SJSA1 (cell line): ENCODE data around the gene SMTN. TPM values are rescaled to one million over a fixed set of nuclear protein-coding genes. Genes with fewer than 3 reads are reported as not detected.
"Not testable (repeated sequence)": the region's sequence is repeated elsewhere in the genome, so short reads cannot be mapped to it uniquely, and the experiment has no call there.

Experiments used
- DNase-seq, 2 experiments: peaks; one replicate each; pipeline ENCODE4 v3.0.0-alpha.2; 2015 to 2020; ENCODE audit warnings: low spot score in 2 of 2, low read depth in 1 of 2
- H3K27ac ChIP-seq: fragments of 250-450 bp; sonication (Bioruptor Pico); 2 replicates; pipeline ENCODE4 v1.5.1; 2020; ENCODE audit warnings: mild to moderate bottlenecking, moderate library complexity
- H3K27me3 ChIP-seq: fragments of 250-450 bp; sonication (Bioruptor Pico); replicated peaks from 2 replicates; pipeline ENCODE4 v1.5.1; 2020; ENCODE audit warnings: mild to moderate bottlenecking, moderate library complexity
- H3K36me3 ChIP-seq: fragments of 250-450 bp; sonication (Bioruptor Pico); 2 replicates; pipeline ENCODE4 v1.5.1; 2020; ENCODE audit warnings: mild to moderate bottlenecking
- H3K4me1 ChIP-seq: fragments of 250-450 bp; sonication (Bioruptor Pico); replicated peaks from 2 replicates; pipeline ENCODE4 v1.6.1; 2021; ENCODE audit warnings: mild to moderate bottlenecking
- H3K4me3 ChIP-seq: fragments of 250-450 bp; sonication (Bioruptor Pico); 2 replicates; pipeline ENCODE4 v1.5.1; 2020; ENCODE audit warnings: mild to moderate bottlenecking
- H3K9me3 ChIP-seq: fragments of 250-450 bp; sonication (Bioruptor Pico); replicated peaks from 2 replicates; pipeline ENCODE4 v1.5.1; 2020; ENCODE audit warnings: mild to moderate bottlenecking
- total RNA-seq: library from RNA; depleted of rRNA; stranded (reverse); fragments of >200 nt; shearing (Covaris generic); gene quantifications from 2 replicates; pipeline ENCODE4 v1.2.3, GENCODE V29; 2014

SMTN gene
- total RNA-seq, 1 experiment from 2014 or later = 121 TPM

DNA sequence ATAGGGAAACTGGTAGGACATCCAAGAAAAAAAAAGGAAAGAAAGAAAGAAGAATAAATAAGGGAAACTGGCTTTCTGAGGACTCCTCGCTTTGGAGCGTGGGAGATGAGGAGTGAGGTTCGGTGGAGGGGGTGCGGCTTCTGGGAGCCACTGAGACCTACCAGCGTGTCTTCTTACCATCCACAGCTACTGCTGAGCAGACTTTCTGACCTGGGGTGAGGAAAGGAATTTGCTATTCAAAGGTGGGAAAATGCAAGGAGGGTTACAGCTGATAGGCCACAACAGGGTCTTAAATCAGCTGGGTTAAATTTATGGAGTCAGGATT lies 26.7 kb downstream of the SMTN start:
- Histone ChIP-seq H3K4me3 (peak overlapping the region; percentile 18), H3K4me1 (peaks cover 22% of the 10 kb centered on the region), H3K36me3 (peaks cover 44% of the 10 kb centered on the region), H3K27me3 (no peaks in the 10 kb centered on the region), H3K27ac (no peak overlapping the region), H3K9me3 (0 out of 2 replicates have a peak, but pooled peaks cover 5% of the 10 kb centered on the region)
- DNase-seq = no peak

- not testable (repeated sequence) for DNase-seq, H3K36me3 ChIP-seq
Measured at GRCh38 chr22:31112547-31113091, 31.5 kb downstream of the SMTN start.

GRCh38 chr22:31118046-31118820 lies 37.1 kb downstream of the SMTN start:
- no peak for DNase-seq
- H3K9me3 ChIP-seq = no peaks in the 10 kb centered on the region
- H3K27me3 ChIP-seq = no peaks in the 10 kb centered on the region
- H3K27ac ChIP-seq = no peak overlapping the region
- no peak overlapping the region for H3K4me3 ChIP-seq
- peaks cover 6% of the 10 kb centered on the region for H3K4me1 ChIP-seq
- H3K36me3 ChIP-seq = no peaks in the 10 kb centered on the region

More at GRCh38 chr22:31112547-31113091, 31.5 kb downstream of the SMTN start:
- H3K27ac ChIP-seq, H3K27me3 ChIP-seq, H3K4me3 ChIP-seq, H3K4me1 ChIP-seq, H3K9me3 ChIP-seq: not testable (repeated sequence)

GRCh38 chr22:31119026-31119717 lies 38.1 kb downstream of the SMTN start:
- no peaks in the 10 kb centered on the region for H3K36me3 ChIP-seq
- H3K4me3 ChIP-seq = no peak overlapping the region
- no peak overlapping the region for H3K27ac ChIP-seq
- no peaks in the 10 kb centered on the region for H3K27me3 ChIP-seq
- no peak for DNase-seq
- no peaks in the 10 kb centered on the region for H3K9me3 ChIP-seq
- peaks cover 6% of the 10 kb centered on the region for H3K4me1 ChIP-seq

GRCh38 chr22:31120230-31120629 lies 39.1 kb downstream of the SMTN start:
- H3K27ac ChIP-seq = no peak overlapping the region
- no peaks in the 10 kb centered on the region for H3K27me3 ChIP-seq
- DNase-seq = no peak
- H3K9me3 ChIP-seq = no peaks in the 10 kb centered on the region
- H3K36me3 ChIP-seq = no peaks in the 10 kb centered on the region
- no peak overlapping the region for H3K4me3 ChIP-seq
- peaks cover 6% of the 10 kb centered on the region for H3K4me1 ChIP-seq

DNA sequence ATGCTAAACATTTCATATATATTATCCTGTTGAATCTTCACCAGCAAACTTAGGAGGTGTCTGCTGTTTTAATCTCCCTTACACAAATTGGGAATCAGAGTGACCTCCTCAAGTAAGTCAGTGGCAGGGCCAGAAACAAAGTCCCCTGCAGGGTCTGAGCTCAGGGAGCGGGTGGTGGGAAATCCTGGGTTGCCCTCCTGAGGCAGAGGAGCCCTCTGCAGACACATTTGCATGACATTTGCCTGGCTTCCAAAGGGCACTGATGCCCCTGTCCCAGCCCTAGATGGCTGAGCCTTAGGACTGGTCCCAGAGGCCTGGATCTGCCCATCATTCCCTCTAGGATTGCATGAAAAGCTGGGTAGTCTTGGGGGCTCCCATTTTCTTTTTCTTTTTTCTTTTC lies 39.5 kb downstream of the SMTN start:
- H3K36me3 ChIP-seq = no peaks in the 10 kb centered on the region
- no peak overlapping the region for H3K27ac ChIP-seq
- no peak overlapping the region for H3K4me3 ChIP-seq
- H3K27me3 ChIP-seq = no peaks in the 10 kb centered on the region
- DNase-seq = no peak
- H3K9me3 ChIP-seq = no peaks in the 10 kb centered on the region
- peaks cover 6% of the 10 kb centered on the region for H3K4me1 ChIP-seq

GRCh38 chr22:31121403-31121802 lies 40.3 kb downstream of the SMTN start:
- no peaks in the 10 kb centered on the region for H3K9me3 ChIP-seq
- DNase-seq = no peak
- H3K4me1 ChIP-seq = peaks cover 6% of the 10 kb centered on the region
- no peak overlapping the region for H3K27ac ChIP-seq
- H3K36me3 ChIP-seq = no peaks in the 10 kb centered on the region
- no peaks in the 10 kb centered on the region for H3K27me3 ChIP-seq
- H3K4me3 ChIP-seq = no peak overlapping the region

DNA sequence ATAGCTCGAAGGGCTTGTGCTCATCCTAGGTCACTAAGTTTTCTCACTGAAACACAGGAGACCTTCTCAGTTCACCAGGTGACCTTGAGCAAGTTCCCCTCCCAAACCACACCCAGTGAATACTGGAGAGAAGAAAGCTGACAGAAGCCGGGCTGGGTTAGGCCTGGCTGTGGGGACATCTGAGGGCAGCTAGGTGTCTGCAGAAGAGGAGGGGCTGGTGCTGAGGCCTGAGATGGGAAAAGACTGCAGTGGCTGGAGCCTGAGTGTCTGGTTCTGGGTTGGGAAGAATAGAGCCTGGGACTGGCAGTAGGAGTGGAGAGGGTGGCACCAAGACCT lies 41.0 kb downstream of the SMTN start:
- no peaks in the 10 kb centered on the region for H3K27me3 ChIP-seq
- DNase-seq = no peak
- no peaks in the 10 kb centered on the region for H3K9me3 ChIP-seq

DNA sequence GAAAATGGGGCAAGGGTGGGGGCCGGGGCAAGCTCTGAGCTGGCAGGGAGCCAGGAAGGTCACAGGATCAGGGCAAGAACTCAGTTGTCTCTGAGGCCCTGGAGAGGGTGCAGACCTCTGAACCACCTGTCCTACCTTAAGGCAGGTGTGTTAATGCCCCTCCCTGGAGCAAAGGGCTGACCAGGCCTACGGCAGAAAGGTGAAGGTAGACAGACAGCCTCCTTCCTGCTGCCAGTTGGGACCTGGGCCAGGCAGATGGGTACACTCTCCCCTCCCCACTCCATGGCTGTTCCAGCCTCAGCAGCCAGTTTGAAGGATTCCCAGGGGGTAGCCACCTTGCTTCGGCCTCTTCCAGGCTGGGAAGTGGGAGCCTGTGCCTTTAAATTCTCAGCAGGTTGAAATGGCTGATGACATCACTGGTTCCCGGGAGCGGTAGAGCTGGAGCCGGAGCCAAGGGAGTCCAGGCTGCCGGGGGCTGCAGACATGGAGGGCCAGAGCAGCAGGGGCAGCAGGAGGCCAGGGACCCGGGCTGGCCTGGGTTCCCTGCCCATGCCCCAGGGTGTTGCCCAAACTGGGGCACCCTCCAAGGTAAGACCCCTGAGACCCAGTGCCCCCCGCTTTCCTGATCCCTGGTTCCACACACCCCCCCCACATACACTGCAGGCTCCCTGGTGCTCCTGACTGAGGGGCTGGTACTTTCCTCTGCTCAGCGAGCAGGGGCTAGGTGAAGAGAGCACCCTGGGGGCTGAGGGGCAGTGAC lies 41.6 kb downstream of the SMTN start, which contains the start of gene INPP5J:
TSS of gene INPP5J (plus strand) at position 435 of the 760 bp plus-strand sequence. CDS start at position 484, 49 bp downstream.
- no peak for DNase-seq

More for the DNA sequence above, 41.0 kb downstream of the SMTN start:
- H3K36me3 ChIP-seq = no peaks in the 10 kb centered on the region
- H3K4me3 ChIP-seq = no peak overlapping the region
- H3K27ac ChIP-seq = no peak overlapping the region
- H3K4me1 ChIP-seq = peaks cover 6% of the 10 kb centered on the region

DNA sequence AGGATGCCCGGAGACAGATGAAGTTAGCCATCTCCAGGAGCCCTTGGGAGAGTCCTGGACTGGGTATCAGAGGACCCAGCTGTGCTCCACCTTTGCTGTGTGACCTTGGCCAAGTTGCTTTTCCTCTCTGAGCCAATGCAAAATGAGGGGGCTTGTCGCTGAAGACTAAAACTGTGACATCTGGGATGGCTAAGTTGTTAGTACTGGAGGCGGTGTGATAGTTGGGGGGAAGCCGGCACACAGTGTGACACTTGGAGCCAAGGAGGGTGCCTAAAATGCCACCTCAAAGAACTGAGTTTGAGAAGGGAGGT lies 42.1 kb downstream of the SMTN start:
- no peak for DNase-seq
- no peak overlapping the region for H3K27ac ChIP-seq
- H3K4me1 ChIP-seq = peaks cover 6% of the 10 kb centered on the region
- H3K9me3 ChIP-seq = no peaks in the 10 kb centered on the region
- no peaks in the 10 kb centered on the region for H3K27me3 ChIP-seq
- no peaks in the 10 kb centered on the region for H3K36me3 ChIP-seq
- peak overlapping the region; percentile 26; the same call in 1 of the 2 replicates for H3K4me3 ChIP-seq

More for the DNA sequence above, 41.6 kb downstream of the SMTN start, which contains the start of gene INPP5J:
- H3K4me3 ChIP-seq = peak within 1 kb of the TSS; percentile 26
- H3K27me3 ChIP-seq = no peaks in the 10 kb centered on the region
- H3K9me3 ChIP-seq = no peaks in the 10 kb centered on the region
- H3K36me3 ChIP-seq = no peaks in the 10 kb centered on the region
- no peak within 1 kb of the TSS for H3K27ac ChIP-seq
- H3K4me1 ChIP-seq = peaks cover 6% of the 10 kb centered on the region

DNA sequence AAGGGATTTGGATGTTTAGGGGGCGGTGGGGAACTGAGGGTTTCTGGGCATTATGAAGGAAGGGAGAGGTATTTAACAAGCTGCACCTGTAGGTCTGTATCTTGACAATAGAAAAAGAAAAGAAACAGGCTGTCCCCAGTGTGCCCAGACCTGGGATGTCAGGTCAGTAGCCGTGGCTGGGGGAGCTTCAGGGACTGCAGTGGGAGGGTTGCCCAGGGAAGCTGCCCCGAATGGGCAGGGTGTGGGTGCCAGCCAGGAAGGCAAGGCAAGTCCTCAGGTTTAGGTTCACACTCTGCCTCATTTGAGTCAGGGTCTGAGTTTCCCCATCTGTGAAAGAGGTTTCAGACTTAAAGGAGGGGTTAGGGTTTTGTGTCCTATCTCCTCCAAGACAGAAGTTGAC lies 43.2 kb downstream of the SMTN start:
- no peak for DNase-seq
- H3K27me3 ChIP-seq = no peaks in the 10 kb centered on the region
- H3K9me3 ChIP-seq = no peaks in the 10 kb centered on the region
- H3K4me1 ChIP-seq = peaks cover 6% of the 10 kb centered on the region
- H3K4me3 ChIP-seq = no peak overlapping the region
- no peaks in the 10 kb centered on the region for H3K36me3 ChIP-seq
- no peak overlapping the region for H3K27ac ChIP-seq

GRCh38 chr22:31124811-31125465 lies 43.8 kb downstream of the SMTN start:
- Histone ChIP-seq H3K4me1 (peaks cover 6% of the 10 kb centered on the region), H3K27me3 (no peaks in the 10 kb centered on the region), H3K36me3 (no peaks in the 10 kb centered on the region), H3K9me3 (no peaks in the 10 kb centered on the region), H3K4me3 (no peak overlapping the region), H3K27ac (no peak overlapping the region)
- no peak for DNase-seq

DNA sequence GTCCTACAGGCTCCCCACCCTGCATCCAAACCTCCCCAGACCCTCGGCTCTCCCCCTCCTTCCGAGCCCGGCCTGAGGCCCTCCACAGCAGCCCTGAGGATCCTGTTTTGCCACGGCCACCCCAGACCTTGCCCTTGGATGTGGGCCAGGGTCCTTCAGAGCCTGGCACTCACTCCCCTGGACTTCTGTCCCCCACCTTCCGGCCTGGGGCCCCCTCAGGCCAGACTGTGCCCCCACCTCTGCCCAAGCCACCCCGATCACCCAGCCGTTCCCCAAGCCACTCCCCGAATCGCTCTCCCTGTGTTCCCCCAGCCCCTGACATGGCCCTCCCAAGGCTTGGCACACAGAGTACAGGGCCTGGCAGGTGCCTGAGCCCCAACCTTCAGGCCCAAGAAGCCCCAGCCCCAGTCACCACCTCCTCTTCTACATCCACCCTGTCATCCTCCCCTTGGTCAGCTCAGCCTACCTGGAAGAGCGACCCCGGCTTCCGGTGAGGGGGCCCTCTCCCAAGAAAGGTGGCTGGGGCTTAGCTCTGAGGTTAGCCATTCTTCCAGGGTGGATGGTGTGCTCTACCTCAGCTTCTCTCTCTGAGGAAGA lies 44.5 kb downstream of the SMTN start:
- no peak overlapping the region for H3K4me3 ChIP-seq
- H3K36me3 ChIP-seq = no peaks in the 10 kb centered on the region
- no peak overlapping the region for H3K27ac ChIP-seq
- no peak for DNase-seq
- no peaks in the 10 kb centered on the region for H3K27me3 ChIP-seq
- H3K9me3 ChIP-seq = no peaks in the 10 kb centered on the region
- peaks cover 6% of the 10 kb centered on the region for H3K4me1 ChIP-seq
